NCI-H526 (cell line): Measurements from ENCODE around the gene MICA.

Experiments used
- DNase-seq, 2 experiments: peaks; one replicate each; lab custom pipeline; 2025; lab: John Stamatoyannopoulos, UW

Gene MICA

DNA sequence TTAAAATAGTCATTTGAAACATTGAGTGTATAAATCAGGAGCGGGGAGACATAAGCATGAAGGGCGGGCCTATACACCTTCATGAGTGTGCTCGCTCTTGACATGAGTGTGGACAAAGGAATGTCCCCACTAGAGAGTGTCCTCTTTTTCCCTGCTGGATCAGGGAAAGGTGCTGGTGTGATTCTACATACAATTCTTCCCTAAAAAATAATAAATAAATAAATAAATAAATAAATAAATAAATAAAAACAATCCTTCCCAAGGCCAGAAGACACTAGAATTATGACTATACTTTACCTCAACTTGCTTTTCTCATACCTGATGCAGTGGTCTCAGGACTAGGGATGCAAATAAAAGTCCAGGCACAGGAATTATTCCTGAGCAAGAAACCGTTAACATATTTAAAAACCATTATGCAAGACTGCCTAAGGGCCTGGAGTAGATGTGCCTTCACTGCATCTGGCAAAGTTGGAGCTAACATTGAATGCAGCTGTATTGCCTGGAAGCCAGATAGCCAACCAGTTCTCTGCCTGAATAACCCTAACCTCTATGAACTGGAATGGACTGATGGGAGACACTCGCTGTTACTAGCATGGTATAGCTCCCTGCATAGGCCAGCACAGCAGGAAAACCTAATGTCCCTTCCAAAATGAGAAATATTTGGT lies 57.1 kb downstream of the MICA start:
- DNase-seq: no peak

DNA sequence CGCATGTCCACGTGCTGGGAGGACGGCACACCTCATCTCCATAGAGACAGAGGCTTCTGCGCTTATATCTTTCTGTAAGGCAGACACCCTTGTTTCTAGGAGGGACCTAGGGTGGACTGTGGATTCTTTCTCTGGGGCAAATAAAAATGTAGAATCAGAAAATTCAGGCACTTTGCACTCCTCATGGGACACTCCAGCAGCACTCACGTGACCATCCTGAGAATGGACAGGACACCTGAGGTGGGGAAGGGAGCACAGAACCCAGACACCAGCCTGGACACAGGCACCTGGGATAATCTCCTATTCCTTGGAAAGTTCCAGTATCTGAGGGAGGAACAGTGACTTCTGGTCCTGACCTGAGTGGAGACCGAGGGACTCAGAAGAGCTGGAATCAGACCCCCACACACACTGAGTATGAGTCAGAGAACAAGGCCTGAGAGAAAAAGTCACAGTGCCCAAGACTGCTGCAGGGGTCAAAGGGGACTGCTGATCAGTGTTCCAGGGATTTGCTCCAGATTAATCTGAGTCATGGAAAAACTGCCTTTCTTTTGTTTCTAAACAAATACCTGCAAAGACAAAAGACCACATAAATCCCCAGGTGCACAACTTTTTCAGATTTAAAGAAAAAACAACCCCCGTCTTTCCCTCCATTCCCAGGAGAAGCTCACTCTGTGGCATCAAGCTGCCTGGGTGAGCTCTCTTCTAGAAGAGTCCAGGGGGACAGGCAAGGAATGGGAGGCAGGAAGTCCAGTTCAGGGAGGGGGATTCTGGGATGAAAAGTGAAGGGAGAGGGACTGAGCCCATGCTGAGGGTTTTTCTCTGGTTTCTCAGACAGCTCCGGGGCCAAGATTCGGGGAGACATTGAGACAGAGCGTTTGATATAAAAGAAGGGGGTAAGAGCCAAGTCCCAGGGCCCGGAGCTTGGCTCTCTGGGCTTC lies 58.9 kb downstream of the MICA start:
- DNase-seq: no peak

DNA sequence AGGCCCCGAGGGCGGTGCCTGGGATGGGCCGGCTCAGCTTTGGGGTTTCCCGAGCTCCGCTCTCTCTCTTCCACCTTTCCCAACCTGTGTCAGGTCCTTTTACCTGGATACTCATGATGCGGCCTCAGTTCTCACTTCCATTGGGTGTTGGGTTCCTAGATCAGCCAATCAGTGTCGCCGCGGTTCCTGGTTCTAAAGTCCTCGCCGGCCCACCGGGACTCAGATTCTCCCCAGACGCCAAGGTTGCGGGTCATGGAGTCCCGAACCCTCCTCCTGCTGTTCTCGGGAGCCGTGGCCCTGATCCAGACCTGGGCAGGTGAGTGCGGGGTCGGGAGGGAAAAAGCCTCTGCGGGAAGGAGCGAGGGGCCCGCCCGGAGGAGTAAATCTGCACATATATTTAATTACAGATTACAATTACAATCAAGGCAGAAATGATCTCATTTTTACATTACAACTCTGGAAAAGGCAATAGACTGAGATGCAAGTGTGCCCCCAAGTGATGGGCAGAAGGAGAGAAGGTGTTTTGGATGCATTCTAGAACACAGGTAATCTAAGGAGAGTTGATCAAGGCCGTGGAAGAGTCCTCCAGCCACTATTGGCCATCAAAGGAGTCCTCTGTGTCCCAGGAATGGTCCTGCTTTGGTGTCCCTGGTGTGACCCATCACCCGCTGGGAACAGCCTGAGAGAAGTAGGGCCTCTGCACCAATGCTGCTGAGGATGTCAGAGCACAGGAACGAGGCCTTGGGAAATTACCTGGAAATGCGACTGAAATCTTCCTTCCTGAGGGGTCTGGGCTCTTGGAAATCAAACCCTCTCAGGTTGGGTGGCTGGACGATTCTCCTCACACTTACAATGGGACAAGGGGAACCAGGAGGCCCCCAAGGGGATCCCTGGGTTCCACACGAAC lies 59.8 kb downstream of the MICA start:
- peak; percentile 91 to 95 for DNase-seq

DNA sequence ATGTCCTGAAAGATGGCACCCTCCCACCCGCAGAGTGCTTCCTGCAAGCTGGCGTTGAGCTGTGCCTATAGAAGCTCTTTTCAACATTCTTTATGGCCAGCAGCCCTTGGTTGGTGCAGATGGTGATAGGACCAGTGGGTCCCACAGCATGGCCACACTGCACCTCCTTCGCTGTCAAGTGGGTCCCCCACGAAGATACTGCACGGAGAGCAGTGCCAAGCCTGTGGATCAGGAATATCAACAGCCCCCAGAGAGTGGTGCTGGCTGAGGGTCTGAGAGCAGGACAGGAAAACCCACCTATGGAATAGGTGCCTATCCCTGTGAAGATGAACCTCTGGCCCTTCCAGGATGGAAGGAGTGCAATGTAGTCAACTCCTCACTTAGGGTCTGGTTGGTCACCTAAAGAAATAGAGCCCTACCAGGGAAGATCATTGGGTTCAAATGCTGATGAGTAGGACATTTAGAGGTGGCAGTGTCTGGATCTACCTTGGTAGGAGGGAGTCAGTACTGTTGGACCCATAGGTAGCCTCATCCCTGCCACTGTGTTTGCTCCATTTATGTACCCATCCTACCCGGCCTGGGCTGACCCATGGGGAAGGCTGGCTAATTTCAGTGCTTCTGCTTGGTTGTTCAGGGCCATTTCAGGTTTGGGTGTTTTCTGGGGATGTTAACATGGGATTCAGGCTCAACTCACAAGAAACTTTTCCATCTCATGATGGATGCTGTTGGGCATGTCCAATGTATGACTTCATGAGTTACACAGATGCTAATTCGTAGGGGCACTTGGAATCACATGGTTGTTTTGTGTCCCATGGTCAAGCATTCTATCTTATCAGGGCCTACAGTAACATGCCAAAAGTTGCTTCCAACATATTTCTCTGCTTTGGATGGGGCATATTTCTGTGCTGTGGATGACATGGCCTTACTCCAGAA lies 61.1 kb downstream of the MICA start:
- DNase-seq: no peak
